HEK293T (cell line): ENCODE results near the gene PRKAR1B.

Experiments used
- ARNT ChIP-seq: fragments of 450-650 bp; IDR thresholded peaks from 2 replicates; pipeline ENCODE4 v1.6.1; 2017; ENCODE audit warnings: mild to moderate bottlenecking
- FOXA1 ChIP-seq: fragments of 450-650 bp; IDR thresholded peaks from 2 replicates; pipeline ENCODE4 v1.6.1; 2016; ENCODE audit warnings: mild to moderate bottlenecking

DNA sequence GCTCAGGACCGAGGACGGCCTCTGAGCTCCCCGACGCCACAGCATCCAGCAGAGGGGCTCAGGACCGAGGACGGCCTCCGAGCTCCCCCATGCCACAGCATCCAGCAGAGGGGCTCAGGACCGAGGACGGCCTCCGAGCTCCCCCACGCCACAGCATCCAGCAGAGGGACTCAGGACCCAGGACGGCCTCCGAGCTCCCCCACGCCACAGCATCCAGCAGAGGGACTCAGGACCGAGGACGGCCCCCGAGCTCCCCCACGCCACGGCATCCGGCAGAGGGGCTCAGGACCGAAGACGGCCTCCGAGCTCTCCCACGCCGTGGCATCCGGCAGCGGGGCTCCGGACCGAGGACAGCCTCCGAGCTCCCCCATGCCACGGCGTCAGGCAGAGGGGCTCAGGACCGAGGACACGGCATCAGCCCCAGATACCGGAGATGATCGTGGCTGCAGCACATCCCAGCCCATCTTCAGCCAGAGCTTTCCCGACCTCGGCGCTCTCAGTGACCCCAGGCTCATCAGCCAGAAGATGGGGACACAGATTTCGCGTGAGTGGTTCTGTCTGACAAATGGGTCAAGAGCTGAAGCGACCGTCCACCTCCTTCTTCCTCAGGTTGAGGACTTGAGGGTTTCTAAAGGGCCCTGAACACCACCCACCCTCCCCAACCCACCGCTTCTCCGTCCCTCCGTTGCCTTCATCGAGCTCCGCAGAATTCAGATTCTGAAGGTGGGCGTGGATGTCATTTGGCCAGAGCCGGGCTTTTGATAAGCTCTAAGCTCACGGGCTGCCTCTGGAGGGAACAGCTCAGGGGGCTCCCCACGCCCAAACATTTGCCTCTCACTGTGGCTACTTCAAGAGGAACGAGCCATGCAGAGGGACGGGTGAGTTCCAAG, 56.3 kb downstream of the PRKAR1B start:
- TF ChIP-seq ARNT = no peak
- TF ChIP-seq FOXA1 = no peak
